Neural progenitor cell (in vitro differentiated cells): ENCODE results near the gene PDIA6.

ENCODE experiments used
- CTCF ChIP-seq: fragments of 200-600 bp; sonication (generic); IDR thresholded peaks from 2 replicates; pipeline ENCODE4 v1.5.1; 2017; ENCODE audit warnings: antibody characterized with exemption, mild to moderate bottlenecking
- EZH2 ChIP-seq: fragments of 200-600 bp; sonication (generic); IDR thresholded peaks from 2 replicates; pipeline ENCODE4 v1.6.1; 2017; ENCODE audit warnings: antibody characterized with exemption, mild to moderate bottlenecking, moderate library complexity
- EZH2phosphoT487 ChIP-seq: fragments of 200-600 bp; sonication (generic); IDR thresholded peaks from 2 replicates; pipeline ENCODE4 v1.6.1; 2017; ENCODE audit warnings: antibody characterized with exemption

GRCh38 chr2:10841547-10842219, 29.1 kb upstream of the PDIA6 start:
- TF ChIP-seq EZH2phosphoT487 (no peak), CTCF (no peak), EZH2 (no peak)
